ENCODE measurements around the gene C20orf202.

DNA sequence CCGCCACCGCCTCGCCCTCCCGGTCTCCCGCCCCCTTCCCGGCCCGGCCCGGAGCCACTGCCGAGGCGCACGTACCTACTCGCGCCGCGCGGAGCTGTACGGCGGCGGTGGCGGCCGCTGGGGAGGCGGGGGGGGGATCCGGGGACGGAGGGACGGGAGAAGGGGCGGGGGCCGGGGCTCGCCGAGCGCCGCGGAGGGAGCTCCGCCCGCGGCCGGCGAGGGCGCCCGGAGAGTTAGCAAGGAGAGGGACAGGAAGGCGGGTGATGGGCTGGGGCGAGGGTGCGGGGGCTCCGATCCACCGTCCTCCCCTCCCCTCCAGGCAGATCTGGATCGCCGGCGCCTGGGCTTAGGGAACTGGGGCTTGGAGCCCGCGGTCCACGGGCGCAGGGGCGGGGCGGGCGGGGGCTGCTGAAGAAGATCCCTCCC lies 17.9 kb upstream of the C20orf202 start:
- TF ChIP-seq, protein P1, sequence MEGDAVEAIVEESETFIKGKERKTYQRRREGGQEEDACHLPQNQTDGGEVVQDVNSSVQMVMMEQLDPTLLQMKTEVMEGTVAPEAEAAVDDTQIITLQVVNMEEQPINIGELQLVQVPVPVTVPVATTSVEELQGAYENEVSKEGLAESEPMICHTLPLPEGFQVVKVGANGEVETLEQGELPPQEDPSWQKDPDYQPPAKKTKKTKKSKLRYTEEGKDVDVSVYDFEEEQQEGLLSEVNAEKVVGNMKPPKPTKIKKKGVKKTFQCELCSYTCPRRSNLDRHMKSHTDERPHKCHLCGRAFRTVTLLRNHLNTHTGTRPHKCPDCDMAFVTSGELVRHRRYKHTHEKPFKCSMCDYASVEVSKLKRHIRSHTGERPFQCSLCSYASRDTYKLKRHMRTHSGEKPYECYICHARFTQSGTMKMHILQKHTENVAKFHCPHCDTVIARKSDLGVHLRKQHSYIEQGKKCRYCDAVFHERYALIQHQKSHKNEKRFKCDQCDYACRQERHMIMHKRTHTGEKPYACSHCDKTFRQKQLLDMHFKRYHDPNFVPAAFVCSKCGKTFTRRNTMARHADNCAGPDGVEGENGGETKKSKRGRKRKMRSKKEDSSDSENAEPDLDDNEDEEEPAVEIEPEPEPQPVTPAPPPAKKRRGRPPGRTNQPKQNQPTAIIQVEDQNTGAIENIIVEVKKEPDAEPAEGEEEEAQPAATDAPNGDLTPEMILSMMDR (IDR thresholded peaks at IDR 0.05): no peak
- no peak for TF ChIP-seq RAD21 (conservative IDR thresholded peaks at IDR 0.05 in 1 of 2, IDR thresholded peaks at IDR 0.05 in 1 of 2)
- no peak for TF ChIP-seq POLR2A (IDR thresholded peaks at IDR 0.05; ENCODE audit: low read length)
- TF ChIP-seq, protein P2, sequence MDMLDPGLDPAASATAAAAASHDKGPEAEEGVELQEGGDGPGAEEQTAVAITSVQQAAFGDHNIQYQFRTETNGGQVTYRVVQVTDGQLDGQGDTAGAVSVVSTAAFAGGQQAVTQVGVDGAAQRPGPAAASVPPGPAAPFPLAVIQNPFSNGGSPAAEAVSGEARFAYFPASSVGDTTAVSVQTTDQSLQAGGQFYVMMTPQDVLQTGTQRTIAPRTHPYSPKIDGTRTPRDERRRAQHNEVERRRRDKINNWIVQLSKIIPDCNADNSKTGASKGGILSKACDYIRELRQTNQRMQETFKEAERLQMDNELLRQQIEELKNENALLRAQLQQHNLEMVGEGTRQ (IDR thresholded peaks at IDR 0.05): no peak
- TF ChIP-seq MYC (IDR thresholded peaks at IDR 0.05; ENCODE audit: borderline replicate concordance, low read length): no peak
- TF ChIP-seq, protein P3, sequence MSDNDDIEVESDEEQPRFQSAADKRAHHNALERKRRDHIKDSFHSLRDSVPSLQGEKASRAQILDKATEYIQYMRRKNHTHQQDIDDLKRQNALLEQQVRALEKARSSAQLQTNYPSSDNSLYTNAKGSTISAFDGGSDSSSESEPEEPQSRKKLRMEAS (IDR thresholded peaks at IDR 0.05): no peak
- TF ChIP-seq MAFK (IDR thresholded peaks at IDR 0.05; ENCODE audit: partially characterized antibody): no peak
- no peak for TF ChIP-seq JUN (IDR thresholded peaks at IDR 0.05)
- no peak for TF ChIP-seq TP53 (CRISPR knock-in tag; IDR thresholded peaks at IDR 0.05)
- TF ChIP-seq, protein P4, sequence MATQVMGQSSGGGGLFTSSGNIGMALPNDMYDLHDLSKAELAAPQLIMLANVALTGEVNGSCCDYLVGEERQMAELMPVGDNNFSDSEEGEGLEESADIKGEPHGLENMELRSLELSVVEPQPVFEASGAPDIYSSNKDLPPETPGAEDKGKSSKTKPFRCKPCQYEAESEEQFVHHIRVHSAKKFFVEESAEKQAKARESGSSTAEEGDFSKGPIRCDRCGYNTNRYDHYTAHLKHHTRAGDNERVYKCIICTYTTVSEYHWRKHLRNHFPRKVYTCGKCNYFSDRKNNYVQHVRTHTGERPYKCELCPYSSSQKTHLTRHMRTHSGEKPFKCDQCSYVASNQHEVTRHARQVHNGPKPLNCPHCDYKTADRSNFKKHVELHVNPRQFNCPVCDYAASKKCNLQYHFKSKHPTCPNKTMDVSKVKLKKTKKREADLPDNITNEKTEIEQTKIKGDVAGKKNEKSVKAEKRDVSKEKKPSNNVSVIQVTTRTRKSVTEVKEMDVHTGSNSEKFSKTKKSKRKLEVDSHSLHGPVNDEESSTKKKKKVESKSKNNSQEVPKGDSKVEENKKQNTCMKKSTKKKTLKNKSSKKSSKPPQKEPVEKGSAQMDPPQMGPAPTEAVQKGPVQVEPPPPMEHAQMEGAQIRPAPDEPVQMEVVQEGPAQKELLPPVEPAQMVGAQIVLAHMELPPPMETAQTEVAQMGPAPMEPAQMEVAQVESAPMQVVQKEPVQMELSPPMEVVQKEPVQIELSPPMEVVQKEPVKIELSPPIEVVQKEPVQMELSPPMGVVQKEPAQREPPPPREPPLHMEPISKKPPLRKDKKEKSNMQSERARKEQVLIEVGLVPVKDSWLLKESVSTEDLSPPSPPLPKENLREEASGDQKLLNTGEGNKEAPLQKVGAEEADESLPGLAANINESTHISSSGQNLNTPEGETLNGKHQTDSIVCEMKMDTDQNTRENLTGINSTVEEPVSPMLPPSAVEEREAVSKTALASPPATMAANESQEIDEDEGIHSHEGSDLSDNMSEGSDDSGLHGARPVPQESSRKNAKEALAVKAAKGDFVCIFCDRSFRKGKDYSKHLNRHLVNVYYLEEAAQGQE (IDR thresholded peaks at IDR 0.05): no peak

Data from A549 (cell line).